Ishikawa (cell line): Measurements from ENCODE around the gene CACNA1C.

Source experiments
- CEBPB ChIP-seq: IDR thresholded peaks from 2 replicates; pipeline ENCODE4 v1.6.1; 2012
- CREB1 ChIP-seq: IDR thresholded peaks from 2 replicates; pipeline ENCODE4 v1.6.1; 2012; ENCODE audit warnings: low read depth
- EGR1 ChIP-seq: IDR thresholded peaks from 2 replicates; pipeline ENCODE4 v1.6.1; 2012
- EP300 ChIP-seq: IDR thresholded peaks from 2 replicates; pipeline ENCODE4 v1.6.1; 2012; ENCODE audit warnings: borderline replicate concordance
- FOXM1 ChIP-seq: IDR thresholded peaks from 2 replicates; pipeline ENCODE4 v1.6.1; 2012; ENCODE audit warnings: low read depth, borderline replicate concordance
- MAX ChIP-seq: IDR thresholded peaks from 2 replicates; pipeline ENCODE4 v1.6.1; 2012
- NFIC ChIP-seq: IDR thresholded peaks from 2 replicates; pipeline ENCODE4 v1.6.1; 2012
- RAD21 ChIP-seq: IDR thresholded peaks from 2 replicates; pipeline ENCODE4 v1.6.1; 2012; ENCODE audit warnings: low read depth
- REST ChIP-seq: IDR thresholded peaks from 2 replicates; pipeline ENCODE4 v1.6.1; 2012; ENCODE audit warnings: low read depth, mild to moderate bottlenecking
- TAF1 ChIP-seq: IDR thresholded peaks from 2 replicates; pipeline ENCODE4 v1.6.1; 2012; ENCODE audit warnings: low read depth, mild to moderate bottlenecking
- TEAD4 ChIP-seq: IDR thresholded peaks from 2 replicates; pipeline ENCODE4 v1.6.1; 2012
- USF1 ChIP-seq: IDR thresholded peaks from 2 replicates; pipeline ENCODE4 v1.6.1; 2012
- YY1 ChIP-seq: IDR thresholded peaks from 2 replicates; pipeline ENCODE4 v1.6.1; 2012; ENCODE audit warnings: low read depth
- ZBTB7A ChIP-seq: IDR thresholded peaks from 2 replicates; pipeline ENCODE4 v1.6.1; 2012; ENCODE audit warnings: low read depth

Gene CACNA1C

GRCh38 chr12:2586156-2587038 is 533.6 kb downstream of the CACNA1C start:
- TF ChIP-seq EP300 (no peak), REST (no peak), MAX (no peak), RAD21 (no peak), USF1 (no peak), YY1 (no peak), NFIC (no peak), ZBTB7A (no peak), EGR1 (no peak)

- TF ChIP-seq FOXM1 (no peak), YY1 (no peak), EP300 (no peak), RAD21 (no peak), REST (no peak), TAF1 (no peak), MAX (no peak)
These were observed 535.6 kb downstream of the CACNA1C start for GRCh38 chr12:2588345-2588744.

GRCh38 chr12:2589381-2589780 is 536.6 kb downstream of the CACNA1C start:
- no peak for TF ChIP-seq EGR1
- no peak for TF ChIP-seq YY1
- no peak for TF ChIP-seq MAX
- no peak for TF ChIP-seq REST
- TF ChIP-seq NFIC, result no peak
- no peak for TF ChIP-seq TAF1
- no peak for TF ChIP-seq EP300
- TF ChIP-seq TEAD4, result no peak
- no peak for TF ChIP-seq ZBTB7A
- no peak for TF ChIP-seq USF1

GRCh38 chr12:2593045-2593444 is 540.3 kb downstream of the CACNA1C start:
- TF ChIP-seq FOXM1, result no peak
- no peak for TF ChIP-seq ZBTB7A
- TF ChIP-seq CEBPB, result no peak
- TF ChIP-seq TEAD4, result no peak
- TF ChIP-seq CREB1, result no peak
- TF ChIP-seq REST, result no peak
